ENCODE measurements around the gene RNF43. TPM values are rescaled to one million over a fixed set of nuclear protein-coding genes. Genes with fewer than 3 reads are reported as not detected.
A peak's percentile ranks its signal among the peaks of the same experiment; 100 is the strongest.

Gene RNF43
- total and polyA plus RNA-seq, 4 donors: 4.1 to 8.4 (median 5.1) TPM

DNA sequence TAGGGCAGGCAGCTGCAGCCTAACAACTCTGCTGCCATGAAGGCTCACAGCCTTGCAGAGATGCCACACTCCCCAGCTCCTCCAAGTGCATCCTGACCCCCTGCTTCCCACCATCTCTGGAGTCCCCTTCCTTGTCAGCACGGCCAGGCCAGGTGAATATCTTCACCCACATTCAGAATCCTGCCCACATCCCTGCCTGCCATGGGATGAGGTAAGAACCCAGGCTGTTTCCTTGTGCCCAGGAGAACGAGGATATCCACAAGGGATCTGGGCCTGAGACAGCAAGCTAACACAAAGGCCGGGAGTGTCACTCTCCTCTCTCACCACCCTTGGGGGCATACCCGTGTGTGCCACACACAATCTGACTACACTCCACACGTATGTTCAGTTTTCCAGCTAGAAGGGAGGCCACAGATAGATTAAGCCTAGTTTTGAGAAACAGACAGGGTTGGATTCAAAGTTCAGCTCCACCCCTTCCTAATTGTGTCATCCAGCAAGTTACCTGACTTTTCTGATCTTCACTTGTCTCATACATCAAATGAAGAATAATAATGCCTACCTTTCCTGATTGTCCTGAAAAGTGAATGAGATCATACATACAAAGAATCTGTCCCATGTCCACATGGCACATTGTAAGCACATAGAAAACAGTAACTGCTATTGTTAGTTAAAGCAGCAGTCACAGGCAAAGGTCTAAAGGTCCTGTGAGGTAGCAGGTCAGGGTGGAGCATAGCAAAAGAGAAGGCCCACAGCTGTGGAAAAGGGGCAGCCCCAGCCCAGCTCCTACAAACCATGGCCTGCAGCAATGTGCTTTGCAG is 47.9 kb downstream of the RNF43 start:
- H3K36me3 ChIP-seq (ENCODE audit: control insufficient read depth in 4 of 4, insufficient read depth in 3 of 4, low read depth in 1 of 4, low read length in 3 of 4): no peaks in the 10 kb centered on the region
- peak overlapping the region; percentile 50 to 71 for H3K27ac ChIP-seq (ENCODE audit: low read depth in 1 of 2, low read length in 2 of 2)
- H3K9me3 ChIP-seq (ENCODE audit: control insufficient read depth in 4 of 4, low read length in 3 of 4): no peaks in the 10 kb centered on the region
- peaks cover 9 to 55% (median 39%) of the 10 kb centered on the region in 4 donors for H3K4me1 ChIP-seq (ENCODE audit: control insufficient read depth in 4 of 4, insufficient read depth in 4 of 4, low read length in 3 of 4)
- WGBS: 30% methylated on average over 5 of the region's 5 CpGs
- H3K4me3 ChIP-seq (ENCODE audit: low read depth in 1 of 3, low read length in 3 of 3): no peak overlapping the region
- no peaks in the 10 kb centered on the region for H3K27me3 ChIP-seq (ENCODE audit: control insufficient read depth in 4 of 4, insufficient read depth in 4 of 4, low read length in 3 of 4)
- peak overlapping the region in 1 of 2 donors; percentile 32 for H3K9ac ChIP-seq (ENCODE audit: low read depth in 1 of 2, low read length in 2 of 2)
- TF ChIP-seq, protein P1, sequence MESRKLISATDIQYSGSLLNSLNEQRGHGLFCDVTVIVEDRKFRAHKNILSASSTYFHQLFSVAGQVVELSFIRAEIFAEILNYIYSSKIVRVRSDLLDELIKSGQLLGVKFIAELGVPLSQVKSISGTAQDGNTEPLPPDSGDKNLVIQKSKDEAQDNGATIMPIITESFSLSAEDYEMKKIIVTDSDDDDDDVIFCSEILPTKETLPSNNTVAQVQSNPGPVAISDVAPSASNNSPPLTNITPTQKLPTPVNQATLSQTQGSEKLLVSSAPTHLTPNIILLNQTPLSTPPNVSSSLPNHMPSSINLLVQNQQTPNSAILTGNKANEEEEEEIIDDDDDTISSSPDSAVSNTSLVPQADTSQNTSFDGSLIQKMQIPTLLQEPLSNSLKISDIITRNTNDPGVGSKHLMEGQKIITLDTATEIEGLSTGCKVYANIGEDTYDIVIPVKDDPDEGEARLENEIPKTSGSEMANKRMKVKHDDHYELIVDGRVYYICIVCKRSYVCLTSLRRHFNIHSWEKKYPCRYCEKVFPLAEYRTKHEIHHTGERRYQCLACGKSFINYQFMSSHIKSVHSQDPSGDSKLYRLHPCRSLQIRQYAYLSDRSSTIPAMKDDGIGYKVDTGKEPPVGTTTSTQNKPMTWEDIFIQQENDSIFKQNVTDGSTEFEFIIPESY (IDR thresholded peaks at IDR 0.05): no peak
- TF ChIP-seq RAD21 (IDR thresholded peaks at IDR 0.05) (peak; percentile 31 to 41), FOXA2 (IDR thresholded peaks at IDR 0.05) (no peak), CTCF (IDR thresholded peaks at IDR 0.05; ENCODE audit: low read depth, low read length, missing input control) (no peak), JUND (IDR thresholded peaks at IDR 0.05) (peak; percentile 20 to 54), HNF4G (IDR thresholded peaks at IDR 0.05) (peak; percentile 76), NR2F2 (IDR thresholded peaks at IDR 0.05) (peak; percentile 60), RXRA (IDR thresholded peaks at IDR 0.05) (peak; percentile 85 to 91), SP1 (IDR thresholded peaks at IDR 0.05) (peak; percentile 87), EGR1 (IDR thresholded peaks at IDR 0.05; ENCODE audit: low read depth in 2 of 2) (no peak), HNF4A (conservative IDR thresholded peaks at IDR 0.05) (peak; percentile 89 to 91), FOXA1 (IDR thresholded peaks at IDR 0.05) (no peak), YY1 (IDR thresholded peaks at IDR 0.05) (peak; percentile 42), GABPA (IDR thresholded peaks at IDR 0.05 in 1 of 2, conservative IDR thresholded peaks at IDR 0.05 in 1 of 2) (peak in 1 of 2 donors; percentile 45), TAF1 (conservative IDR thresholded peaks at IDR 0.05) (no peak), MAX (IDR thresholded peaks at IDR 0.05) (peak; percentile 32)
- TF ChIP-seq, protein P2, sequence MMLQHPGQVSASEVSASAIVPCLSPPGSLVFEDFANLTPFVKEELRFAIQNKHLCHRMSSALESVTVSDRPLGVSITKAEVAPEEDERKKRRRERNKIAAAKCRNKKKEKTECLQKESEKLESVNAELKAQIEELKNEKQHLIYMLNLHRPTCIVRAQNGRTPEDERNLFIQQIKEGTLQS (IDR thresholded peaks at IDR 0.05): no peak
- TF ChIP-seq, protein P3, sequence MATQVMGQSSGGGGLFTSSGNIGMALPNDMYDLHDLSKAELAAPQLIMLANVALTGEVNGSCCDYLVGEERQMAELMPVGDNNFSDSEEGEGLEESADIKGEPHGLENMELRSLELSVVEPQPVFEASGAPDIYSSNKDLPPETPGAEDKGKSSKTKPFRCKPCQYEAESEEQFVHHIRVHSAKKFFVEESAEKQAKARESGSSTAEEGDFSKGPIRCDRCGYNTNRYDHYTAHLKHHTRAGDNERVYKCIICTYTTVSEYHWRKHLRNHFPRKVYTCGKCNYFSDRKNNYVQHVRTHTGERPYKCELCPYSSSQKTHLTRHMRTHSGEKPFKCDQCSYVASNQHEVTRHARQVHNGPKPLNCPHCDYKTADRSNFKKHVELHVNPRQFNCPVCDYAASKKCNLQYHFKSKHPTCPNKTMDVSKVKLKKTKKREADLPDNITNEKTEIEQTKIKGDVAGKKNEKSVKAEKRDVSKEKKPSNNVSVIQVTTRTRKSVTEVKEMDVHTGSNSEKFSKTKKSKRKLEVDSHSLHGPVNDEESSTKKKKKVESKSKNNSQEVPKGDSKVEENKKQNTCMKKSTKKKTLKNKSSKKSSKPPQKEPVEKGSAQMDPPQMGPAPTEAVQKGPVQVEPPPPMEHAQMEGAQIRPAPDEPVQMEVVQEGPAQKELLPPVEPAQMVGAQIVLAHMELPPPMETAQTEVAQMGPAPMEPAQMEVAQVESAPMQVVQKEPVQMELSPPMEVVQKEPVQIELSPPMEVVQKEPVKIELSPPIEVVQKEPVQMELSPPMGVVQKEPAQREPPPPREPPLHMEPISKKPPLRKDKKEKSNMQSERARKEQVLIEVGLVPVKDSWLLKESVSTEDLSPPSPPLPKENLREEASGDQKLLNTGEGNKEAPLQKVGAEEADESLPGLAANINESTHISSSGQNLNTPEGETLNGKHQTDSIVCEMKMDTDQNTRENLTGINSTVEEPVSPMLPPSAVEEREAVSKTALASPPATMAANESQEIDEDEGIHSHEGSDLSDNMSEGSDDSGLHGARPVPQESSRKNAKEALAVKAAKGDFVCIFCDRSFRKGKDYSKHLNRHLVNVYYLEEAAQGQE (IDR thresholded peaks at IDR 0.05): peak; percentile 39
- DNase-seq (ENCODE audit: low spot score): no peak
